Suprapubic skin (tissue), 4 donors: ENCODE results near the gene CPO.

Experiments
- CTCF ChIP-seq, 2 donors: fragments of 200-600 bp in 1 of 2; fragments of 450-650 bp in 1 of 2; sonication (generic) in 1 of 2; IDR thresholded peaks; one replicate each; pipeline ENCODE4 v1.5.1; 2016 to 2019; ENCODE audit warnings: antibody characterized with exemption in 2 of 2, mild to moderate bottlenecking in 1 of 2, moderate library complexity in 1 of 2
- EP300 ChIP-seq: sonication (generic); formaldehyde crosslinking; IDR thresholded peaks from one replicate; pipeline ENCODE4 v1.6.1; 2017; ENCODE audit warnings: antibody characterized with exemption
- POLR2A ChIP-seq, 2 donors: fragments of 450-650 bp; IDR thresholded peaks; one replicate each; pipeline ENCODE4 v1.6.1; 2017; ENCODE audit warnings: antibody characterized with exemption in 2 of 2, mild to moderate bottlenecking in 2 of 2, moderate library complexity in 2 of 2
- POLR2AphosphoS5 ChIP-seq, 3 donors: sonication (generic); formaldehyde crosslinking; IDR thresholded peaks; one replicate each; pipeline ENCODE4 v1.6.1; 2017; ENCODE audit warnings: antibody characterized with exemption in 3 of 3

GRCh38 chr2:206979365-206979764, 40.0 kb downstream of the CPO start:
- TF ChIP-seq EP300 (no peak), CTCF (IDR thresholded peaks at IDR 0.05) (no peak), POLR2AphosphoS5 (IDR thresholded peaks at IDR 0.05) (no peak), POLR2A (IDR thresholded peaks at IDR 0.05) (no peak)
